Spleen (tissue), 7 donors: ENCODE measurements around the gene GTF2I.

ENCODE experiments used
- CTCF ChIP-seq, 11 experiments: fragments of 200-600 bp in 7 of 11; fragments of 450-650 bp in 4 of 11; sonication (generic) in 4 of 11; IDR thresholded peaks in 8 of 11; conservative IDR thresholded peaks in 3 of 11; 1 replicate in 7 of 11; 2 replicates in 4 of 11; pipeline versions ENCODE4 v1.4.0 to v1.8.0; 2016 to 2021; ENCODE audit warnings: antibody characterized with exemption in 11 of 11, inconsistent platforms in 4 of 11, mild to moderate bottlenecking in 1 of 11
- POLR2A ChIP-seq, 3 donors: fragments of 450-650 bp; IDR thresholded peaks; one replicate each; pipeline ENCODE4 v1.5.1; 2017; ENCODE audit warnings: antibody characterized with exemption in 3 of 3, mild to moderate bottlenecking in 1 of 3
- donor health status: DM: no; HTN: no; CAD: no; lungs with moderate emphysema.
- donor health status: DM: no; HTN: no; CAD: no.
- donor health status: DM: no; HTN: no; CAD: no.

DNA sequence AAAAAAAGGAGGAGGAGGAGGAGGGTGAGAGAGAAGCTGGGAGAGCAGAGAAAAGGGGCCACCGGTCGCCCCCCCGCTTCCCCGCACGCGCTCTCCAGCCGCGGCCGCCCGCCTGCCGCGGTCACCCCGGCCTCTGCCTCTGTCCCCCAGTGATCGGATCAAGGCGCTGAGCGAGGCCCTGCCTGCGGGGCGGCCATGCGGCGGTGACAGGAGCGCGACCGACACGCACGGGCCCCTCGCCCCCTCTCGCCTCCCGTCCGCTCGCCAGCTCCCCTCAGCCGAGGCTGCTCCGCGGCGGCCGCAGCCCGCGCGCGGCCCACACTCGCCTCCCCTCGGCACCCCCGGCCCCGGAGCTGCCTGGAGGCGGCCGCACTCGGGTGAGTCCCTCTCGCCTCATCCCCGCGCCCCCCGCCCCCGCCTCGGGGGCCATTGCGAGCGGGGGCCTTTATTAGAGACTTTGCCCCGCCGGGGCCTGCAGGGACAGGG lies at the start of gene GTF2I:
- TF ChIP-seq CTCF (IDR thresholded peaks at IDR 0.05 in 8 of 11, conservative IDR thresholded peaks at IDR 0.05 in 3 of 11) (no peak), POLR2A (IDR thresholded peaks at IDR 0.05) (no peak)
